ENCODE data around the gene LPIN3.

The LPIN3 gene

DNA sequence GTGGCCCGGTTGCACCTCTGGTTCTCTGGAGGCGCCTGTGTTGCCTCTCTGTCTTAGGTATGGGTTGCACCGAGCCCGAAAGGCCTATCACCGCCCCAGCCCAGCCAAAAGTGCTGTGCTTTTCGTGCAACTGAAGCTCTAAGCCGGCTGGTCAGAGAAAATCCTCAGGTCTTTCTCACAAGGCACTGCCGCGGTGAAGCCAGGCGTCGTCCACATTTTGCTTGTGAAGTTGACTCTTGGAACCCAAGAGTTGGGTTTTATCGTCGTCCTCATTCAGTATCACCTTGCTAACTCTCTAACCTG lies 26.7 kb downstream of the LPIN3 start:
- no peak for DNase-seq

DNA sequence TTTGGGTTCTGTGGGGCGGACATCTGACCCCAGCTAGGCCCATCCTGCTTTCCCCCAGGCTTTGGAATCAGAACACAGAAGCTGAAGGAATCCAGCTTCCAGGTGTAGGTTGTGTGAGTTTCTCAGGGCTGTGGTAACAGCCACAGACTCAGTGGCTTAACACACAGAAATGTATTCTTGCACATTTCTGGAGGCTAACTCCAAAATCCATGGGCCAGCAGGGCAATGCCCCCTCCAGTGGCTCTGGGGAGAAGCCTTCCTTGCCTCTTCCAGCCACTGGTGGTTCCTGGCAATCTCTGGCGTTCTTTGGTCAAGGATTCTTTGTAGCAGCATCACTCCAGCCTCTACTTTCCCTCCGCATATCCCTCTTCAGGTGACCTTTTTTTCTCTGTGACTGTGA lies 27.3 kb downstream of the LPIN3 start:
- DNase-seq: no peak

DNA sequence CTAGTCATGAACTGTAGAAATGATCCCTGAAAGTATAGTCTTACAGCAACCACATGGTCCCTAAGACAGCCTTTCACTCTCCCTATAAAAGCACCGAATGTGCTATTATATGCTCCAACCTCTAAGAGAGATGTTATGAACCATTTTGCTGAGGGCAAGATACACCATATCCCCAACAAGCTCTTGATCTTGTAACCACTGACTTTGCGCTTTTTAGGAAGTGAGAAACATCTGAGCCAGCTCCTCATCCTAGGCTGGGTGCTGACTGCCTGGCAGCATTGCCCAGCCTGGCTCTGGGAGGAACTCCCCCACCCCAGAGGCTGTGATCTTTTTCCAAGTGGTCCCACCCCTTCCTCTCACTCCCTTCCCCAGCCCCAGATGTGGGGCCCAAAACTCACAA lies 29.1 kb downstream of the LPIN3 start:
- no peak for DNase-seq

DNA sequence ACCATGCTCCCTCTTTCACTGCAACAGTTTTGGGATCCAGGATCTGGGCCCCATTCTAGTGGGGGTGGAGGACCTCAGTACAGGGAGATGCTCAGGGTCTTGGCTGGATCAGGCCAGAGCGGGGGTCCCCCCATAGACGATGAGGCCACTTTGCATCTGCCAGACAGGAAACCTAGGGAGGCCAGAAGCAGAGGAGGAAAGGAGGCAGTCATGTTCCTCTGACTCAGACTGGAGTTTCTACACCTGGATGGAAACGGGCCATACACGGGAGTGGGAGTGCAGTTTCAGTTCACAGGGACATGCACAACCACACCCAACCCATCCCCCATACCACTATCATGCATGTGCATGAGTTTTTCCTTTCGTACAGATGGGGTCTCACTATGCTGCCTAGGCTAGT lies 29.6 kb downstream of the LPIN3 start:
- no peak for DNase-seq

DNA sequence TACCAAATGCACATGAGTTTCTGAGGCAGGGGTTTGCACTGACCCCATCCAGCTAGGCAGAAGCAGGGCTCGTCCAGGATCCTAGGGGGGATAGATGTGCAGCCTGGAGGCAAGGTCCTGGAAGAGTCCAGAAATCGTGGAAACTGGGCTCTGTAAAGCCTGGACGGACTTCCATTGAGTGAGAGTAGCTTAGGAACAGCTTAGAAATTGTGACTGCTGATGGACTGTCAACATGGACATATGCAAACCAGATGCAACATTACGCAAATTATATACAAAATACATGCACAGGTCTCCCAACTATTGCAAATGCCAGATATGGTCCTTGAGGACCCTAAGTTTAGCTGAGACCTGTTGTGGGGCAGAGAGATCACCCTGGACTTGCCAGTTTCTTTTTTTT lies 30.8 kb downstream of the LPIN3 start:
- DNase-seq: no peak

DNA sequence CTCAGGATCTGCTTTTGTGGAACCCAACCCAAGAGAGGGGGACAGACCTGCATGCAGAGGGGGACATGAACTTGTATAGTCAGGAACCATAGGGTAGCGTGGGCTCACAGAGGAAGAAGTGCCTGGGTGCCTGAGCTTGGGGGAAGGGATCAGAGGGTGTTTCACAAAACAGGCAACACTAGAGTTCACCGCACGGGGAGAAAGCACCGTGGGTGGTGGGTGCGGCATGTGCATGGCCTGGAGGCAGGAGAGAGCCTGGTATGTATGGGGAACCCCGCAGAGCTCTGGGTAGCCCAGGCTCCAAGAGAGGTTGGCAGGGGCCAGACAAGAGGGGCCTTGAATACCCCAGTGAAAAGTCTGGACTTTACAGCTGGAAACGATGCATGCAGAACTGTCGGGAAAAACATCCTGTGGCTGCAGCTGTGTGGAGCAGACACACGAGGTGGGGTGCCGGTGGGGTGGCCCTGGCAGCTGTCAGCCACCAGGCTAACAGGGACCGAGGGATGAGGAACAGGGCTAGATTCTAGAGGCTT lies 32.7 kb downstream of the LPIN3 start:
- DNase-seq: no peak

DNA sequence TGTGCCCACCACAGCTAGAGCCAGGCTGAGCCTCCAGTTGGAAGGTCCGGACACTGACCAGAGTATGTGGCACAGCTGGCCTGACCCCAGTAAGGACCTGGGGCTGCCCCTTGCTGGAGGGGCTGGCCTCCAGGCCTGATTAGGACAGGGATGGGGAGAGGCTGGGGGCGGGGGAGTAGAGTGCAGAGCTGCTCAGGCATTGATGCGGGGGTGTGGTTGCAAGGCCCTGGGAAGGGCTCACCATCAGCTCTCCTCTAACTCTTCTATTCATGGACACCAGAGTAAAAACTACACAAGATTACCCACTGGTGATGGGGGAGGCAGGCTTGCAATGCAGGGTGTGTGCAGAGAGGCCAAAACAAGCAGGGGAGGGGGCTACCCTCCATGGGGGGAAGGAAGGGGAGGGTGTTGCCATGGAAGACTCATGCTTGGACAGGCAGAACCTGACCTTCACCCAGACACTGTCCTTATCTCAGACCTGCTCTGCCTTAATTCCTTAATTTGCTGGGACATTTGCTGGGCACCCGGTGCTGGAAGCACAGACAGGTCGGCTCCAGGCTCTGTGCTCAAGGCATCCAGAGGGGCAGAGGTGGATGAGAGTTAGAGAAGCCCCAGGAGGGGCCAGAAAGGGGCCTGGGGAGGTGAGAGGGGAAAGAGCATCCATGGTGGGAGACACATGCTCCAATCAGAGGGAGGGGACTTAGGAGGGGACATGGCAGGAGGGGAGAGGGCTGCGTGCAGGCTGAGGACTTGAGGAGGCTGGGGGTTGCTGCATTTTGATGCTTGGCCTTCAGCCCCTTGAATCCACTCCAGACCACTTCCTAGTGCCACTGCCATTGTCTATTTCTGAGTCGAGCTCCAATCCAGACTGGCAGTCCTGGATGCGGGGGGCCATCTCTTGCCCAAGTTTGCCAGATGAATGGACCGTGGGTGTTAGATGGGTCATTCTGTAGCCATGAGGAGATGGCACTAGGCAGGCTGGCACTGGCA lies 33.6 kb downstream of the LPIN3 start:
- DNase-seq: no peak

DNA sequence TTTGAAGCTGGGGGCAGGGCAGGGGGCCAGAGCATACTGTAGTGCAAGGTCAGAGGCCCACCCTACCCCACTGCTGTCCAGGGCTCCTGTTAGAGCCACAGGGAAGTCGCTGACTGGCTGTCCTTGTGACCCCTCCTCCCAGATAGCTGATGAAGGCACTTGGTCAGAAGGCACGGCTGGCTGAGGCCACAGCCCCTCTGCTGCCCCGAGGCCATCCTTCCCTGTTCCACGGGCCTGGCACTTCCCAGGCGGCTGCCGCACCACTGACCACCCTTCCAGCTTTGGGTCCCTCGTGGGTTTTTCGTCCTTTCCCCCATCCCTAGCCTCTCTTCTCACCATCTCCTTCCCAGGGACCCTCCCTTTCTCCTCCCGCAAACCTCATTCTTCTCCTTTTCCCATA lies 35.2 kb downstream of the LPIN3 start:
- no peak for DNase-seq

DNA sequence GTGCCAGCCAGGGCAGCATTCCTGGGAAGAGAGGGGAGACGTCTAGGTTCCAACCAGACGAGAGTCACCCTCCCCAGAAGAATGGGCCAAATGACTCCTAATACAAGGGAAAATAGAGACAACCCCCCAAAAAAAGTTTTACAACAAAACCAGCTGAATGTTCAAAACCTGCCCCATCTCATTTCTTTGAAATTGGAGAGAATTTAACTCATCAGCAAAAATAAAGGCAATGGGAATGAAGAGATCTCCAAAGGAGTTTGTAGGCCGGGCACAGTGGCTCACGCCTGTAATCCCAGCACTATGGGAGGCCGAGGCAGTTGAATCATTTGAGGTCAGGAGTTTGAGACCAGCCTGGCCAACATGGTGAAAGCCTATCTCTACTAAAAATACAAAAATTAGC lies 35.7 kb downstream of the LPIN3 start:
- no peak for DNase-seq

DNA sequence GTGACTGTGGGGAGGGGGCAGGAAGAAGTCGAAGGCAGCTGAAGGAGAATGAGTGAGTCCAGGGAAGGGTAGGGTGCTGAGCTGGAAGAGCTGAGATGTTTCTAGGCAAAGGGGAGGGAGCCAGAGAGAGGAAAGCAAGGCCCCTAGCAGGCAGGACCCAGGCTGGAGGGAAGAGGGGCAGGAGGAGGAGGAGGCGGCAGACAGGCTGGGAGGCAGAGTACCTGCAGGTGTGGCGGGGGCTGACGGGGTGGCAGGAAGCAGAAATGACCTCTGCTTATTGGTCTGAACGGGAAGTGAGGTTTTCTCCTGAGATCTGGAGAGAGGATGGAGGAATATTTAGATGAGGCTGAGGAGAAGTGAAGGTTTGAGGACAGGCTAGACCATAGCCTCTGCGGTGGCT lies 36.7 kb downstream of the LPIN3 start:
- DNase-seq: no peak

DNA sequence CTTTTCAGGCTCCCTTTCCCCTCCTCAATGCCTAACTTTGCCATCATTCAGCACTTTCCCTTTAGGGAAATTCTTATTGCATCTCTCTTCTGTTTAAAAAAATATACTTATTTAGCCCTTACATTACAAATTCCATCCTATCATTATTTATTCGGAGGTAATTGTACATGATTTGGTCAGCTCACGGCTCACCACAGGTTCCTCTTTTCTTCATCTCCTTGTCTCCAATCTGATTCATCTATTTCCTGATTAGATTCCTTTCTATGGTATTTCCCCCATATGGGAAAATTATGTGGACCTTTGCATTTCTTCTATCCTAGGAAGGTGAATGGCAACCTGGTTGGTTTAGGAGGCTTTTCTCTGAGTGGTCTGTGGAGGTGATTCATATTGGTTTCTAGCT lies 38.9 kb downstream of the LPIN3 start:
- no peak for DNase-seq

DNA sequence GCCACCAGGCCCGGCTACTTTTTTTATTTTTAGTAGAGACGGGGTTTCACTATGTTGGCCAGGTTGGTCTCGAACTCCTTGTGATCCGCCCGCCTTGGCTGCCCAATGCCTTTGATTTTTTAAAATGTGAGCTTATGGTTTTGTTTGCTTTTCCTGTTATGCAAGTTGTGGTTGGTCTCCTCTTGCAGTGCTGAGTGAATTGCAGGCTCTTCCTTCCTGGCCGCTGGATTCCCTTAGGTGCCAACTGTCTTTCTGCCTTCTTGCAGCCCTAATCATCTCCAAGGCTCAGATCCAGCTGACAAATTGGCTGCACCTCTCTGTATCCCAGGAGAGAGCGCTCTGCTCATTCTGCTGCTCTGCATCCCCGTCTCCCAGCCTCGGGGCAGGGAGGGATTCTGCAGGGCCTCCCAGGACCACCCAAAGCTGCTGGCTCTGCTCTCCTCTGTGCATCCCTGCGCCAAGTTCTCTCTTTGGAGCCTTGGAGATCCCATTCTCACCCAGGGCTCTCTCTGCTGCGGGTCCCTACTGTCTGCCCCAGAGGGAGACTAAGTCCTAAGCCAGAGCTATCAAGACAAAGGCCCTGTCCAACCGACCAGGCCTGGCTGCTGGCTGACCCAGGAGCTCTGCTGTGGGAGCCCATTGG lies 40.1 kb downstream of the LPIN3 start:
- DNase-seq: no peak

DNA sequence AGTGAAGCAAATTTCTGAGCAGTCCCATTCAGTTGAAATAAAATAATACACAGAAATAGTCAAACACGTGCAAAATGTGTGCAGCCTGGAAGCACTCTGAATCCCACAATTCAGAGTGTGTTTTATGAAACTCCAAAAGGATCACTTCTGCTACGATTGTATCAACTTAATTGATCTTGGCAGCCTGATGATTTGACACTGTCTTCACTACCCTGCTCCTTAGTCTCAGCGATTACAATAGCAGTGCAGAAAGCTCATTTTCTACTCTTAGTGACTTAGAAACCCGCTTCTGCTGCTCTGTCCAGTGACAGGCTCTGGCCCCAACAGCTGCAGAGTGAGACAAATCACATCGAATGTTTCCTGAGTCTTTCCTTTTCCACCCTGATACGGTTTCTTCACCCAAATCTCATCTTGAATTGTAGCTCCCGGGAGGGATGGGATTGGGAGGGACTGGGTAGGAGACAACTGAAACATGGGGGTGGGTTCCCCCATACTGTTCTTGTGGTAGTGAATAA lies 42.2 kb downstream of the LPIN3 start:
- DNase-seq: no peak

DNA sequence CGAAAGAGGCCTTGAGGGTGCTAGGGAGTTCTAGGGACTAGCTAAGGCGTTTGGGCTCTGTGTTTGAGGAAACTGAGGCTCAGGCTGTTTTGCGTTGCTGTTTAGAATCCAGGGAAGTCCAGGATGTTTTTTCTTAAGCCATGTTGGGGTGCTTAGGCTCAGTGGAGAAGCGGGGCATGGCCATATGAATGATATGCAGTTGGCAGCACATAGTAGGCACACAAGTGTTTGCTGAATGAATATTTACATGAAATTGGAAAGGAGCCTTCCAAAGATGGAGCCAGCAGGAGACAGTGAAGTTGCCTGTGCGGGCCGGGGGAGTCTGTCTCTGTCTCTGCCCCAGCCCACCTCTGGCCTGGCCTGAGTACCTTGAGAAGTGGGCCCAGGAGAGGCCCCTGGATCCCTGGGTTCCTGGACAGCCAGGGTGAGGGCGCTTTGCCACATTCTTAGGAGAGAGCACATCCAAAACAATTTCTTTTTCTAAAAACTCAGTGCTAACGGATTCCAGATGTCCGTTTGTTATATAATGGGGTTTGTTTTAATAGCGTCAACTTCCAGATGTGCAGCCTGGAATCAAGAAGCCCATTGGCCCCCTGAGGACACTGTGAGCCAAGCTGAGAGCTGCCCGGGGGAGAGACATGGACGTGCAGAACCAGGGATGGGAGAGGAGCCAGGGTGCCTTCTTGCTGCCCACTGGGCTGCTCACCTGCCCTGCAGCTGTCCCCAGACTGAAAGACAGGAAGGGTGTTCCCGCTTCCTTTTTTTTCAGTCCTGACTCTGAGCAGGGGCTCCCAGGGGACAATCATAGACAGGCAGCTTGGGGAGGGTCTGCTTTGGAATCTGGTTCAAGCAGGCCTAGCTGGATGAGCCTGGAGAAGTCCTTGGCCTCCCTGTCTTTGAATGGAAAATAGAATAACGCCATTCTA lies 46.1 kb downstream of the LPIN3 start:
- no peak for DNase-seq

DNA sequence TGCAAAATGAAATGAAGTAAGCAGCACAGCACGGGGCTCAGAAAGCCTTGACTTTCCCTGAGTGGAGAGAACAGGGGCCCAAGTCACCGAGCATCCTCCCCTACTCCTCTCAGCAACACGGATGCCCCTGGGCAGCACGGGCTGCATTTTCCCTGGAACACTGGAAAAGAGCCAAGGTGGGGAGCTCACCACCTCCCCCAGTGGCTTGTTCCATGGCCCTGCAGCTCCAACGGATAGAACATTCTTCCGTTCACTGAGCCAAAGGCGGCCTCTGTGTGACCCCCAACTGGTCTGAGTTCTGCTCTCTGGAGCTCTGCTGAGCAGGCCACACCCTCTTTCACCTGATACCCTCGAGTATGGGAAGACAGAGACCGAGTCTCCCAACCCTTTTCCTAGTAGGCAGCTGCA lies 46.8 kb downstream of the LPIN3 start:
- DNase-seq: no peak

DNA sequence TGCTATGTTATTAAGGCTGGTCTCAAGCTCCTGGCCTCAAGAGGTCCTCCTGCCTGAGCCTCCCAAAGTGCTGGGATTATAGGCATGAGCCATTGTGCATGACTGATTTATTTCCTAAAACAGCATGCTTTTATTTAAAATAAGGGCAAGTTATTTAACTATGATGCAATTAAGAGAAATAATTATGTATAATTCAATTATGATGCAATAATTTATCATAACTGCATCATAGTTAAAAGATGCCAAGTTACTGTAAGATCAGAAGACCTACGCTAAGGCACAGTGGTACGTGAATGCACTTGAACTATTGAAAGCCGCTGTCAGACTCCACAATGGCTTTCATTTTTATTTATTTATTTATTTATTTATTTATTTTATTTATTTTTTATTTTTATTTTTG lies 50.3 kb downstream of the LPIN3 start:
- DNase-seq: no peak

DNA sequence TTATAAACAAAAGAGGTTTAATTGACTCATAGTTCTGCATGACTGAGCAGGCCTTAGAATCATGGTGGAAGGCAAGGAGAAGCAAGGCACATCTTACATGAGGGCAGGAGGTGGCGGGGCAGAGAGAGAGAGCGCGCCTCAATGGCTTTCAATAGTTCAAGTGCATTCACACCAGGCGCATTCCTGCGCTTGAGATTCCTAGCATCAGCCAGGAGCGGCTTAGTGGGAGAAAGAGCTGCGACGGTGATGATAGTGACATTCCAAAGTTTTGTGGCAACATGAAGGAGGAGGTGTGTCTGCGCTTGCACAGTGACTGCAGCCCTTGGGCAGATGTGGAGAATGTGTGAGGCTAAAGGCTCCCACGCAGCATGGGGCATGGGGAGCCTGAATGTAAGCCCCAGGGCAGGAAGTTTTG lies 51.0 kb downstream of the LPIN3 start:
- DNase-seq: no peak

DNA sequence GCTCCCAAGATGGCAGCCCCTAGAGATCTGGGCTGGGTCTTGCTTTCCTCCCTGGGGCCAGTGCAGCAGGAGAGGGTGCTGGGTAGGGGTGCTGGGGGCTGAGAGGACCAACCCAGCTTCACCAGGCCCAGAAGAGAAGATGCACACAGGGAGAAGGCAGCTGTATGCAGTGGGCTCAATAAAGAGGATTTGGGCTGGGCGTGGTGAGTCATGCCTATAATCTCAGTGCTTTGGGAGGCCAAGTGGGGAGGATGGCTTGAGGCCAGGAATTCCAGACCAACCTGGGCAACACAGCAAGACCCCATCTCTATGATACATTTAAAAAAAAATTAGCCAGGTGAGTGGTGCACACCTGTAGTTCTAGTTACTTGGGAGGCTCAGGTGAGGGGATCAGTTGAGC lies 51.7 kb downstream of the LPIN3 start:
- no peak for DNase-seq

DNA sequence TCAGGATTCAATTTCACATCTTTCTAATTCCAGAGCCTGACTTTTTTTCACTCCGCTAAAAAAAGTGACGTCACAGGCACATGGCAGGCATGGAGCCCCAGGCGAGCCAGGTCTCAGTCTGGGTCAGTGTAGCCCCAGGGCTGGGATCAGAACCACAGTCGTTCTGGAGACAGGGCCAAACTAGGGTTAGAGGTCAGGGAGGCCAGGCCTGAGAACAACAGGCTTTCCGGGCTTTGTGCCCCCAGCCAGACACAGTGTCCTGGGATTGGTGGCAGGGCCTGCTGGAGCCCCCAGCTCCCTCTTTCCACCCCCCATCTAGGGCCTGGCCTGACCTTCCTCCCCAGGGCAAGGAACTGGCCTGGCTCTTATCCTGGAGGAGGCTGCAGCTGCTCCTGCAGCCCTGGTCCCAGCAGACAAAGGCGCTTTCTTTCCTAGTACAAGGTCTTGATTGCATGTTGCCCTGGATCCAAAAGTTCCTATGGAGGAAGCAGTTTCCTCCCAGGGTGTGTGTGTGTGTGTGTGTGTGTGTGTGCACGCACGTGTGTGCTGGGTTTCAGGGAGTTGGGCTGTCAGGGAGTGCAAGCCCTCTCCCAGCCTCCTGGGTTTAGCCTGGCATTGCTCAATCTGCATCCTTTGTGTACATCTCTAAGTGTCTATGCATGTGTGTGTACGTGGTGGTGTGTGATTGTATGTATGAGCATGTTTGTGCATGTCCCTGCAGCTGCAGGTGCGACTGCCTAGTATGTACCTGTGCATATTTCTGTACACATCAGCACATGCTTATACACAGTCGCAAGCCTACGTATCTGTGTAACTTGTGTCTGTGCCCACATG lies 52.5 kb downstream of the LPIN3 start:
- DNase-seq: no peak

DNA sequence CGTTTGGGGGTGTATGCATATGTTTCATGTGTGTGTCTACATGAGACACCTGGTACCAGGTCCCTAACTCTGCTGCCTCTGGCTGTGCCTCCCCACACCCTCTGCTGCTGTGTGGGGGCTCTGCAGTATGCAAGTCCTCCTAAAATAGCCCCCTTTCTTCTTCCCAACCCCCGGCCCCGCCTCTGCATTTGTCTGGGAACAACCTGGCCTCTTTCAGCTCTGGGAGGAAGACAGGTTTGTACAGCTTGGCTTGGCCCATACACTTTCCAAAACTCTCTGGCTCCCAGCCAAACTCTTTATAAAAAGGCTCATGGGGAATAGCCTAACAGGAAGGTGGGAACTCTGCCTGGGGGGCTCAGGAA lies 53.1 kb downstream of the LPIN3 start:
- DNase-seq: no peak

DNA sequence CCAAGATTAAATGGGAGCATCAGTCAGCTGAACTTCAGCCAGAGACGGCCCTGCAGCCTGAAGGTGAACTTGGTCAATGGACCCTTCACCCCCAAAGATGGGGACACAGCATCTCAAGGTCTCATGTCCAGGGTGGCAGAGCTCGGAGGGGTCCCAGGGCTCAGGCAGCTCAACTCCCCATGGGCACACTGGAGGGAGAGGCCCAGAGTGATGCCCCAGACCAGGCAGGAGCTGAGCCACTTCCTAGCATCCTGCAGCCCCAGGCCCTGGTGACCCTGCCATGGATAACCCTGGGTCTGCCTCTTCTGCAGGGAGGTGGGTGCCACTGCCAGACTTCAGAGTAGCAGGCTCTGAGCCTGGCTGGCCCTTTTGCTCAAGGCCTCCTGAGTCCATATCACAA lies 53.5 kb downstream of the LPIN3 start:
- DNase-seq: no peak

Data from activated CD8-positive, alpha-beta memory T cell treated with anti-CD3 and anti-CD28 coated beads, Interleukin-2, amount 50 U/mL, for 48 hours (primary cell).